Activated CD4-positive, alpha-beta T cell treated with anti-CD3 and anti-CD28 coated beads, Interleukin-10, Interleukin-2, amounts not matched to agents 100 ng/mL and 50 ng/mL, durations not matched to agents 16 hours and 8 hours (primary cell): Measurements from ENCODE around the gene FTO.

Experiments
- DNase-seq: peaks from one replicate; pipeline ENCODE4 v3.0.0-alpha.2; 2020

Gene FTO

DNA sequence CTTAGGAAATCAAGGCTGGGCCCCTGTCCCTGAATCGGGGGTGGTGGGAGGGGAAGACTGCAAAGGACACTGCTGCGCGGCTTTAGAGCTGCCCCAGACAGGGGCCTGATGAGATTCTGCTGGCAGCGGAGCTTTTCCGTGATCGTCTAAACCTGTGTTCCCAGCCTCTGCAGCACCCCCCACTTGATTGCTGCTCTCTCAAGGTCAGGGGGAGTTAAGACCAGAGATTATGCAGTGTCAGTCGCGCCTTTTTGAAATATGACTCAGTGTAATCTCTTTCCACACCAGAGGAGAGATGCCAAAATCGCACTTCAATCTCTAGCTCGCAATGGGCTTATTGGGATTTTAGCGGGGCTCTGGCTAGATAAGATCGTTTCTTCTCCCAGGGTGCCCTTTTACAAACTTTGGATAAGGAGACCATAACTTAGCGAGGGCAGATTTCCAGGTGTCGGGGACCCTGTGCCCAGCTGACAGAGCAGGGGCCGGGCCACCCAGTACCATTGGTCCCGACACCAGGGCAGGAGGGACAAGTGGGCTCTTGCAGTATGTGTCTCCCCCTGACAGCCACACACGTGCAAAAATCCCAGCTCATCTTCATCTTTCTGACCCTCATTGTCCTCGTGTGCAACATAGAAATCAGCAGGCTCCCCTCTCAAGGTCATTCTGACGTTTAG is 495.7 kb downstream of the FTO start:
- no peak for DNase-seq

DNA sequence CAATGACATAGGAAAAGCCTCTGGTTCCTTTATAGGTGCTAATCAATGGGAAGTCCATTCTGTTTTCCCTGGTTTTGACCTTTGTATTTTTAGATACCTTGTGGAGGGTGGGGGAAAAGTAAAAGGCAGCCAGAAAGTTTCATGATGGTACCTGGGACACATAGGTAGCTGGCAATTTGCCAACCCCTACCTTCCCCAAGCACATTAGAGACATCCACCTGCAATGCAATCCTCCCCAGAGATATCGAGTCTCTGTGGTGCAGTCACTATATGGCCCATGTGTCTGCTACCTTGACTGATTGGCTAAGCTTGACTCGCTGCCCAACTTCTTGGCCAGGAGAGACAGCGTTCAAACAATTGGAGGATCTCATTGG is 496.2 kb downstream of the FTO start:
- no peak for DNase-seq

DNA sequence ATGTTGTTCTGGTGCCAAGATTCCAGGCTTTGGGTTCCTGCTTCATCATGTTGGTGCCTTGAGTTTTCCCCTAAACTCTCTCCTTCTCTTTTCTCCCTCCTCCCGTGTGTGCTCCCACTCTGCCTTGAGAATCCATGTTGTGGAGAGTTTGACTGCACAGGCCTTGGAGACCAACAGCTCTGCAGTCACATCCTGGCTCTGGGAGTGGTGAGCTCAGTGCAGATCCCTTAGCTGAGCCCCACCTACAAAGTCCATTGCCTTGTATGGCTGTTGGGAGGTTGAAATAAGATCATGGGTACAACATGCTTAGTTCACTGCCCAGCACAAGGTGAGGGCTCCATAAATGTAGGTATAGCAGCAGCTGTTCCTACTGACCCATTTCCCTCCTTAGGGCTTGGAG is 496.8 kb downstream of the FTO start:
- no peak for DNase-seq

DNA sequence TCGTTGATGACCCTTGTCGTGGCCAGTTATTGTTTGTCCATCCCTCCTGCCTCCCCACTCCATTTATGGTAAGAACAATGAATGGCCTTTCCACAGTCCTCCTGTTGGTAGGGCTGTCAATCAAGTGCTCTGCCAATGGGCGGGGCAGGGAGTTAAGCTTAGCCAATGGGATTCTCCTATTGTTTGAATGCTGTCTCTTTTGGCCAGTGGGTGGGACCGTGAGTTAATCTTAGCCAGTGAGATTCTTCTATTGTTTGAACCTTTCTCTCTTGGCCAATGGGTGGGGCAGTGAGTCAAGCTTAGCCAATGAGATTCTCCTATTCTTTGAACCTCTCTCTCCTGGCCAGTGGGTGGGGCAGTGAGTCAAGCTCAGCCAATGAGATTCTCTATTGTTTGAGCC is 497.2 kb downstream of the FTO start:
- DNase-seq: no peak
